ENCODE measurements around the gene ADA.

DNA sequence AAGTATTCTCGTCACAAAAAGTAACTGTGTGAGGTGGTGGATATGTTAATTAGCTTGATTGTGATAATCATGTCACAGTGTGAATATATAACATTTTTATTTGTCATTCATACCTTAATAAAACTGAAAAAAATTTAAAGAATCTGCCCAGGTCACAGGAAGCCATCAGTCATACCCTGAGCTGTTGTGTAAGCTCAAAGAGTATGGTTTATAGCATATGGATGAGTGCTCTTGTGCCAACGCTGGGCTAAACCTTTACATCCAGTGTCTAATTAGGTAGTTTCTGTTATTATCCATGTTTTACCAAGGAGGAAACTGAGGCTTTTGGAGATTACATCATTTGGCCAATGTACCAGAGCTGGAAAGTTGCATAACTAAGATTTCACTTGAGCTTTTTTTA, 57.7 kb downstream of the ADA start:
- TF ChIP-seq CTCF (IDR thresholded peaks at IDR 0.05; ENCODE audit: low read length) (no peak), EZH2phosphoT487 (IDR thresholded peaks at IDR 0.05; ENCODE audit: low read length) (no peak)
